Middle frontal gyrus (tissue), 1 donor: ENCODE data around the gene ARHGEF2.
"Not testable (repeated sequence)": the region's sequence is repeated elsewhere in the genome, so short reads cannot be mapped to it uniquely, and the experiment has no call there.

ENCODE experiments used
- DNase-seq: peaks from one replicate; pipeline ENCODE4 v3.0.0-alpha.2; 2015; ENCODE audit warnings: low spot score; ENCODE audit errors: extremely low spot score

The ARHGEF2 gene

GRCh38 chr1:155990005-155990739, 11.8 kb upstream of the ARHGEF2 start:
- no peak for DNase-seq

- peak; percentile 73 for DNase-seq
These were observed 11.1 kb upstream of the ARHGEF2 start for GRCh38 chr1:155989242-155990004.

GRCh38 chr1:155984903-155985645, 6.7 kb upstream of the ARHGEF2 start:
- DNase-seq: not testable (repeated sequence)

GRCh38 chr1:155984341-155984740, 6.0 kb upstream of the ARHGEF2 start:
- no peak for DNase-seq

GRCh38 chr1:155983191-155984024, 5.1 kb upstream of the ARHGEF2 start:
- no peak for DNase-seq

- DNase-seq: no peak
These were observed 3.8 kb upstream of the ARHGEF2 start for GRCh38 chr1:155982106-155982505.

GRCh38 chr1:155981266-155982088, 3.1 kb upstream of the ARHGEF2 start:
- no peak for DNase-seq

GRCh38 chr1:155979597-155980343, 1.4 kb upstream of the ARHGEF2 start:
- no peak for DNase-seq

- DNase-seq: no peak
These were observed 654 bp upstream of the ARHGEF2 start for GRCh38 chr1:155978973-155979429.

- DNase-seq: no peak
These were observed 540 bp downstream of the ARHGEF2 start for GRCh38 chr1:155977690-155978324.

- no peak for DNase-seq
These were observed 1.2 kb downstream of the ARHGEF2 start for GRCh38 chr1:155976913-155977689.

- DNase-seq: no peak
These were observed 2.1 kb downstream of the ARHGEF2 start for GRCh38 chr1:155976062-155976912.

GRCh38 chr1:155975375-155976061, 2.8 kb downstream of the ARHGEF2 start:
- no peak for DNase-seq

GRCh38 chr1:155974208-155975115, 3.9 kb downstream of the ARHGEF2 start:
- DNase-seq: peak; percentile 42

GRCh38 chr1:155973723-155974122, 4.6 kb downstream of the ARHGEF2 start:
- no peak for DNase-seq
